CD4-positive, alpha-beta T cell treated with Interleukin-10 for 1 hour (primary cell): ENCODE data around the gene HPF1.
A peak's percentile ranks its signal among the peaks of the same experiment; 100 is the strongest.
"Not testable (repeated sequence)": the region's sequence is repeated elsewhere in the genome, so short reads cannot be mapped to it uniquely, and the experiment has no call there.

Source experiments
- DNase-seq: peaks from one replicate; pipeline ENCODE4 v3.0.0-alpha.2; 2020

HPF1 gene

GRCh38 chr4:169757575-169758184 lies at the start of gene HPF1:
TSS of gene HPF1 (minus strand) at chr4:169757944. CDS start at chr4:169757877, 67 bp downstream.
- DNase-seq, result peak; percentile 95

- not testable (repeated sequence) for DNase-seq
Observed at GRCh38 chr4:169806770-169807169, 49.0 kb upstream of the HPF1 start.

- DNase-seq, result no peak
Observed at GRCh38 chr4:169803413-169803812, 45.7 kb upstream of the HPF1 start.

- no peak for DNase-seq
Observed at GRCh38 chr4:169802873-169803272, 45.1 kb upstream of the HPF1 start.

DNA sequence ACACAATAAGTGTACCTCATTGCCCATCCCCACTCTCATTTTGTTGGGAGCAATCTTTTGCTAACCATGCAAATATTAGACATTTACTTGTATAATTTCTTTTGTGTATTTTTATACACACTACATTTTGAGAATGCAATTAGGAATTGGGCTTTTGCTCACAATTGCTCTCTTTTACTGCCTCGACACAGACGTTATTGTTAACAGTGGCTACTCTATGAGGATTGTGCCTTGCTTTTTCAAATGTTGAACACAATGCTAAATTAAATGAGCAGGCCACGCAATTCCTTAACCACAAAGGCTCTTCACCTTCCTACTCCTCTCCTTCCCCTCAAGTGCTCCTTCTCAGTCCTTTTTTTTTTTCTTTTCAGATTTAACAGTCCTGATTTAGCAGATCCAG lies 42.8 kb upstream of the HPF1 start:
- no peak for DNase-seq

- no peak for DNase-seq
Observed at GRCh38 chr4:169799260-169799659, 41.5 kb upstream of the HPF1 start.

- no peak for DNase-seq
Observed at GRCh38 chr4:169795585-169795984, 37.8 kb upstream of the HPF1 start.

DNA sequence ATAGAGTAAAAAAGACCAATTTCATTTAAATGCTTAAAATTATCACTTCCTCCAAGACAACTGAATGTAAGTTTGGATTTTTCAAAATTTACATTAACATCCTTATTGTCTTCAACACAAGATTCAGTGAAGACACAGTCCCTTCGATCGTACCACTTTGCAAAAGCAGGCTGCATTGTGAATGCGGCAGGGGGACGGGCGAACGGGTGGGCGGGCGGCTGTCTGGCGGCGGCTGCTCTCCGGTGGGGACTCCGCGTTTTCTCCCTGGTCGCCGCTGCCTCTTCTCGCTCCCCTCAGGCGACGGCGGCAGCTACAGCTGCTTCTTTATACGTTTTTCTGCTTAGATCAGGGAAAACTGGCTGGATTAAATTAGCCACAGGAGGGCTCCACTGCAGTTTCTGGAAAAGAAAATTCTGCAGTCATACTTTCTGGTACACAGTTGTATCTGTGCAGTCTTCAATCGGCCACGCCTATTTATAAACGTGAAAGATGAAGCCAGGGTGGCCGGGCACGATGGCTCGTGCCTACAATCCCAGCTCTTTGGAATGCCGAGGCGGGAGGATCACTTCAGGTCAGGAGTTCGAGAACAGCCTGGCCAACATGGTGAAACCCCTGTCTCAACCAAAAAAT lies 33.9 kb upstream of the HPF1 start:
- no peak for DNase-seq

DNA sequence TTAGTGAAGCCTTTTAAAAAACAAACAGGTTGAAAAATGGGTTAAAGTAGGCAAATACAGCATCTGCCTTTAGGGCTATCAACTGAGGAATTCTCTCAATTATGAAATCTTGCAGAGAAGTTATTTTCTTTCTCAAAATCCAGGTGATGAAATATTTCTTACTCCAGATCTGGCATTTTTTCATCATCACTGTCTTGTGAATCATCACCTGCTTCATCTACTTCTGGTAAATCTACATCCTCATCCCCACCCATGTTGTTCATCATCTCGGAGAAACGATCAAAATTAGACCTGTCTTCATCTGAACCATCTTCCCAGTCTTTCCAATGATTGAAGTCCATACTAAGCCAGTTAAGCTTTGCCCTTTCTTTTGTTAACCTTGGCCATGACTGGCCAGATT lies 33.3 kb upstream of the HPF1 start:
- no peak for DNase-seq

GRCh38 chr4:169774466-169775445 lies 17.0 kb upstream of the HPF1 start:
- peak; percentile 19 for DNase-seq

DNA sequence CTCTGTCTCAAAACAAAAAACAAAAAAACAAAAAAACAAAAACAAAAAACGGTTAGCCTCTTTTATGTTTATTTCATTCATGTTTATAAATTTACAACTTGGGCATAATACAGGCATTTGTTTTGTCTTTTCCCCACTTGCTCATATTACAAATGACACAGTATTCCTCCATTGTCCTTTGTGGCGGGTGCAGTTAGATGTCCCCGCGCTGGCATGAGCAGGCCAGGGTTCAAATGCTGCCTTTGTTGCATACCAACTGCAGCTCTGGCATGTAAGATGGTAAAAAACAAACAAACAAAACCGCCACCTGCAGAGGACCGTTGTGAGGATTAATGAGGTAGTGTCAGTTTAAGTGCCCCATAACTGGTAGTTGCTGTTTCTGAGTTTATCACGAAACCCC lies 16.1 kb upstream of the HPF1 start:
- no peak for DNase-seq

DNA sequence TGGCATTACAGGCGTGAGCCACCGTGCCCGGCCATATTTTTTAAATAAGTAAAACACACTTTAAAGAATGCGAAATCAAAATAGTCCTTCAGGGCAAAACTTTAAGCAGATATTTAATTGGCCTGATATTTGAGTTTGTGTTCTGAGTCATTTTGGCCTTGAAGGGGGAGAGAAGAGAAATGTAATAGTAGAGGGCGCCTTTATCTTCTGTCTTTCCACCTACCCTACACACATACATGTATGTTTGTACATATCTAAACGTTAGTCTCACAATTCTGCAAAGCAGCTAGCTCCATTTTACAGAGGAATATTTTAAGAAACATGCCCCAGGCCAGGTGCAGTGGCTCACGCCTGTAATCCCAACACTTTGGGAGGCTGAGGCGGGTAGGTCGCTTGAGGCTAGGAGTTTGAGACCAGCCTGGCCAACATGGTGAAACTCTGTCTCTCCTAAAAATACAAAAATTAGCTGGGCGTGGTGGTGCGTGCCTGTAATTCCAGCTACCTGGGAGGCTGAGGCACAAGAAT lies 13.9 kb upstream of the HPF1 start:
- not testable (repeated sequence) for DNase-seq

DNA sequence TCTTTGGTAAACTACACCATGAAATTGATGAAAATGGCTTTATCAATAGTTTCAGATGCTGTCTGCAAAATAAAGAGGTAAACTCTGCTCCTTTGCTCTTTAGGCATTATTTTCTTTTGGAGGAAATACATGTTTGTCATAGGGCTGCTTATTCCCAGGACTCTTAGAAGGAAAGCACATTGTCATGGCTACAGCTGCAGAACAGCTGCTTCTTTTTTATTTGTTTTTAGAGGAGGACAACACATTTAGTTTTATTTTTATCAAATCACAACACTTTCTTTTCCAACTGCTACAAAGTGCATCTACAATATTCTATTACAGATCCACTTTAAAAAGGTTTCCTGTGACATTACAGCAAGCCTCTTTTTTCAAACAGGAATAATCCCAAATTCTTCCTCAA lies 12.7 kb upstream of the HPF1 start:
- DNase-seq, result no peak

- DNase-seq, result no peak
Observed at GRCh38 chr4:169768385-169768784, 10.6 kb upstream of the HPF1 start.

- no peak for DNase-seq
Observed at GRCh38 chr4:169766741-169767140, 9.0 kb upstream of the HPF1 start.

DNA sequence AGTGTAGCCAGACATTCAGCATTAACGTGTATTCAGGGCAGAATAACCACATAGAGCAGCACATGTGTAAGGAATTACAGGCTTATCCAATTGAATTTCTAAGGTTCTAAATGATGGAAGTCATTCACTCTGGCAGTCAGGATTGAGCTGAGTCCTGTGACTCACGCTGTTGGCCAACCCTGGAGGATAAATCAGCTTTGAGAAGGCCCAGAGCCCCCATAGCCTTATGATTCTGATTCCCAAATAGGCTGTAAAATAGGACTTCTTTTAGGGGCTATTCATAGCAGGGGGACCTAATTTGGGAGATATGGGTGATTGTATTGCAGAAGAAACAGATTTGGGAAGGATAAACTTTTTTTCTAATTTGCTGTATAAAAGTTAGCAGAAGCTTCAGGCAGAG lies 8.1 kb upstream of the HPF1 start:
- no peak for DNase-seq

DNA sequence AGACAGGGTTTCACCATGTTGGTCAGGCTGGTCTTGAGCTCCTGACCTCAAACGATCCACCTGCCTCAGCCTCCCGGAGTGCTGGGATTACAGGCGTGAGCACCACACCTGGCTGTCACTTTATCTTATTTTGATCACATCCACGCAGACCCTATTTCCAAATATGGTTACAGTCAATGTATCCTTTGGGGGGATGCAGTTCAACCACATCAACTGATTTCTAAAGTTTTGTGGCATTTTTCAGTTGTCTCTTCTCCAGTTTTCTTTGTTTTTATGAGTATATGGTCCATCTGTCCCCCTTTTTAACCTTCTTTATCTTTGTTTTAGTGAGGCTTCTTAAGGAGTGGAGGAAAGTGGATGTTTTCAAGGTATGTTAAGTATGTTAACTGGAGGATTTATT lies 4.1 kb upstream of the HPF1 start:
- no peak for DNase-seq

- DNase-seq, result no peak
Observed at GRCh38 chr4:169758401-169758962, 738 bp upstream of the HPF1 start.

DNA sequence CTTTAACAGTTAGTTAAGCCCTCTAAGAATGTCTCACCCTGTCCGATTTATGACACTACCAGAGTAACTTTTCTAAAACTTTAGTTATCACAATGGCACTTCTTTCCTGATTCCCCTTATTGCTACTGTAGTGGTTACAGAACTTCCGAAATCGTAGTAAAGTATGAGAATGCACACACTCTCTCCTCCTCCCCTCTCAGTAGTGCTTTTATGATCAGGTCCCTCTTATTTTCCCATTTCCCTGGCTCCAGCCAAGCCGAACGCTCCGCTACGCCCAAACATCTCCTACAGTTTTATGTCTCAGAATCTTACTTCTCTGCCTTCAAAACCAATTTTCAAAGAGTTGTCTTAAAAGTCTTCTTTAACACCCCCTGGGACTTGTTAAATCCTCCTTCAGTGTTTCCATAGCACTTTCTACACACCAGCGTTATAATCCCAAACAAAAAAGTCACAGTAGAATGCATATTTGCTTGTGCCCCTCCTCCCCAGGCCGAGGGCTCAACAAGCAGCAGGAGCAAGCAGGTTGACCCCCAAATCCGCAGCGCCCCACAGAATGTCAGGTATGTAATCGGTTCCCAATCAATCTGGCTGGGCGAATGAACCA lies 671 bp downstream of the HPF1 start:
- no peak for DNase-seq

- DNase-seq, result no peak
Observed at GRCh38 chr4:169745291-169745690, 12.5 kb downstream of the HPF1 start.

GRCh38 chr4:169744601-169745000 lies 13.1 kb downstream of the HPF1 start:
- DNase-seq, result no peak

GRCh38 chr4:169741569-169741968 lies 16.2 kb downstream of the HPF1 start:
- no peak for DNase-seq

GRCh38 chr4:169738604-169739003 lies 19.1 kb downstream of the HPF1 start:
- not testable (repeated sequence) for DNase-seq
